GM12878 (cell line): ENCODE data around the gene TRIP12. TPM values are rescaled to one million over a fixed set of nuclear protein-coding genes. Genes with fewer than 3 reads are reported as not detected.

Source experiments
- ESRRA ChIP-seq: IDR thresholded peaks from 2 replicates; pipeline ENCODE4 v1.6.1; 2012; ENCODE audit warnings: mild to moderate bottlenecking, low read length, improper control_type of control experiment
- IRF4 ChIP-seq: IDR thresholded peaks from 2 replicates; pipeline ENCODE4 v1.6.1; 2011; ENCODE audit warnings: low read depth, low read length
- NBN ChIP-seq: fragments of 450-650 bp; IDR thresholded peaks from 2 replicates; pipeline ENCODE4 v1.6.1; 2016
- YY1 ChIP-seq: IDR thresholded peaks from 2 replicates; pipeline ENCODE4 v1.6.1; 2011; ENCODE audit warnings: low read depth, mild to moderate bottlenecking, low read length
- ZNF217 ChIP-seq: fragments of 450-650 bp; IDR thresholded peaks from 2 replicates; pipeline ENCODE4 v1.6.1; 2017; ENCODE audit warnings: antibody characterized with exemption, mild to moderate bottlenecking
- ZNF622 ChIP-seq: fragments of 450-650 bp; IDR thresholded peaks from 2 replicates; pipeline ENCODE4 v1.6.1; 2017; ENCODE audit warnings: mild to moderate bottlenecking, inconsistent platforms
- polyA plus RNA-seq, 11 experiments: library from polyadenylated mRNA; depleted of rRNA in 4 of 11; unstranded in 6 of 11; stranded (reverse) in 5 of 11; fragments of >200 nt; fragmentation: Nextera tagmentation in 4 of 11; fragmentation: Illumina TruSeq in 1 of 11; extraction: Ambion mirVana in 4 of 11; extraction: Trizol in 1 of 11; gene quantifications; 1 replicate in 1 of 11; 2 replicates in 10 of 11; pipeline versions ENCODE4 v1.2.1 to v1.2.3, GENCODE V29; 2011 to 2016; ENCODE audit warnings: inconsistent platforms in 2 of 11, missing spikeins in 2 of 11, low read depth in 1 of 11
- total RNA-seq, 4 experiments: library from RNA; depleted of rRNA in 3 of 4; stranded (reverse); fragments of >200 nt in 3 of 4; fragmentation: Illumina TruSeq in 1 of 4; extraction: Trizol in 1 of 4; gene quantifications; 2 replicates each; pipeline versions ENCODE4 v1.2.1 to v1.2.3, GENCODE V29; 2013 to 2021
- TF ChIP-seq, protein P1 (sequence below): fragments of 450-650 bp; IDR thresholded peaks from 2 replicates; pipeline ENCODE4 v1.6.1; 2017; ENCODE audit warnings: mild to moderate bottlenecking, moderate library complexity
- TF ChIP-seq, protein P2 (sequence below): fragments of 150-350 bp; IDR thresholded peaks from 2 replicates; pipeline ENCODE4 v1.6.1; 2016; ENCODE audit warnings: low read depth, low read length
- TF ChIP-seq, protein P3 (sequence below): IDR thresholded peaks from 2 replicates; pipeline ENCODE4 v1.6.1; 2012; ENCODE audit warnings: mild to moderate bottlenecking, low read depth, low read length
- TF ChIP-seq, protein P4 (sequence below): IDR thresholded peaks from 2 replicates; pipeline ENCODE4 v1.6.1; 2012; ENCODE audit warnings: low read depth, low read length, improper control_type of control experiment
- TF ChIP-seq, protein P5 (sequence below): IDR thresholded peaks from 2 replicates; pipeline ENCODE4 v1.6.1; 2012; ENCODE audit warnings: low read depth, low read length, improper control_type of control experiment
- TF ChIP-seq, protein P6 (sequence below): fragments of 450-650 bp; conservative IDR thresholded peaks from 2 replicates; pipeline ENCODE4 v1.6.1; 2017; ENCODE audit warnings: mild to moderate bottlenecking, moderate library complexity

TRIP12 gene
- total and polyA plus RNA-seq, 10 of the 15 experiments (the other 5 are each of a cell fraction or from before 2014, with no cell fraction given): 23.1 to 207 (median 97.0) TPM

DNA sequence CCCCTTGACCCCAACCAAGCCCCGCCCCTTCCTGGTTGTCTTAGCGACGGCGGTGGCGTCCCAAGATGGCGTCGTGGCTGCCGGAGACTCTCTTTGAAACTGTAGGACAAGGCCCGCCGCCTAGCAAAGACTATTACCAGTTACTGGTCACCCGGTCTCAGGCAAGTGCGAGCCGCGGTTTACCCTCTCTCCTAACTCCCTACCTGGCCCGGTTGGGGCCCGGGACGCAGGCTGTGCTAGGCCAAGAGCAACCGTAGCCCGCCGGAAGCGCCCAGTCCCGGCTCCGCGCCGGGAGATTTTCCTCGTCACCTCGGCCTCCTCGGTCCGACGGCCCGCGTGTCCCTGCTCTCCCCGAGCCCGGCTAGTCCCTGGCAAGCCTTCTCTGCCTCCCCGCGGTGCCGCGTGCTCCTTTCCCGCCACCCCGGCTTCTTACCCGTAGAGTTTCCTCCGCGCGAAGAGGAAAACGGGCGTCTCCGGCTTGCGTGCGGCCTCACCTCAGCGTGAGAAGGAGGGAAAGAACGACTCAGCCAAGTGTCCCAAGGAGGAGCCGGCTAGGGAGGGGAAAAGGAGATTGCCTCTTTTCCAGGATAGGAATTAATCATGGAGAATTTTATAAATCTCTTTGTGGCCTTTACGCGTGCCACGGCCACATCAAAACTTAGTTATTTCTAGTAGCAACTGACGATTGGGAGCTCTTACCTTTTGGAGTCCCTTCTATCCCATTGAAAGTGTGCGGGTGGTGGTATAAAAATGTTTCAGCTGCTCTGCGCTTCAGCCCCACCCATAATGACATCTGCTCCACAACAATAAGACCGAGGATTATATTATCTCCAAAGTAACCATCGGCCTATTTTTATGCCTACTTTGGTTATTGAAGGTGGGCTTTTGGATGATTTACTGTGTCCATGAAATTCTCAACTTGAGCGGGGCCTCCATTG lies 909 bp upstream of the TRIP12 start, which contains the start of gene FBXO36 (continued):
- TF ChIP-seq, protein P1, sequence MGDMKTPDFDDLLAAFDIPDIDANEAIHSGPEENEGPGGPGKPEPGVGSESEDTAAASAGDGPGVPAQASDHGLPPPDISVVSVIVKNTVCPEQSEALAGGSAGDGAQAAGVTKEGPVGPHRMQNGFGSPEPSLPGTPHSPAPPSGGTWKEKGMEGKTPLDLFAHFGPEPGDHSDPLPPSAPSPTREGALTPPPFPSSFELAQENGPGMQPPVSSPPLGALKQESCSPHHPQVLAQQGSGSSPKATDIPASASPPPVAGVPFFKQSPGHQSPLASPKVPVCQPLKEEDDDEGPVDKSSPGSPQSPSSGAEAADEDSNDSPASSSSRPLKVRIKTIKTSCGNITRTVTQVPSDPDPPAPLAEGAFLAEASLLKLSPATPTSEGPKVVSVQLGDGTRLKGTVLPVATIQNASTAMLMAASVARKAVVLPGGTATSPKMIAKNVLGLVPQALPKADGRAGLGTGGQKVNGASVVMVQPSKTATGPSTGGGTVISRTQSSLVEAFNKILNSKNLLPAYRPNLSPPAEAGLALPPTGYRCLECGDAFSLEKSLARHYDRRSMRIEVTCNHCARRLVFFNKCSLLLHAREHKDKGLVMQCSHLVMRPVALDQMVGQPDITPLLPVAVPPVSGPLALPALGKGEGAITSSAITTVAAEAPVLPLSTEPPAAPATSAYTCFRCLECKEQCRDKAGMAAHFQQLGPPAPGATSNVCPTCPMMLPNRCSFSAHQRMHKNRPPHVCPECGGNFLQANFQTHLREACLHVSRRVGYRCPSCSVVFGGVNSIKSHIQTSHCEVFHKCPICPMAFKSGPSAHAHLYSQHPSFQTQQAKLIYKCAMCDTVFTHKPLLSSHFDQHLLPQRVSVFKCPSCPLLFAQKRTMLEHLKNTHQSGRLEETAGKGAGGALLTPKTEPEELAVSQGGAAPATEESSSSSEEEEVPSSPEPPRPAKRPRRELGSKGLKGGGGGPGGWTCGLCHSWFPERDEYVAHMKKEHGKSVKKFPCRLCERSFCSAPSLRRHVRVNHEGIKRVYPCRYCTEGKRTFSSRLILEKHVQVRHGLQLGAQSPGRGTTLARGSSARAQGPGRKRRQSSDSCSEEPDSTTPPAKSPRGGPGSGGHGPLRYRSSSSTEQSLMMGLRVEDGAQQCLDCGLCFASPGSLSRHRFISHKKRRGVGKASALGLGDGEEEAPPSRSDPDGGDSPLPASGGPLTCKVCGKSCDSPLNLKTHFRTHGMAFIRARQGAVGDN: no peak
- TF ChIP-seq NBN: no peak
- TF ChIP-seq, protein P2, sequence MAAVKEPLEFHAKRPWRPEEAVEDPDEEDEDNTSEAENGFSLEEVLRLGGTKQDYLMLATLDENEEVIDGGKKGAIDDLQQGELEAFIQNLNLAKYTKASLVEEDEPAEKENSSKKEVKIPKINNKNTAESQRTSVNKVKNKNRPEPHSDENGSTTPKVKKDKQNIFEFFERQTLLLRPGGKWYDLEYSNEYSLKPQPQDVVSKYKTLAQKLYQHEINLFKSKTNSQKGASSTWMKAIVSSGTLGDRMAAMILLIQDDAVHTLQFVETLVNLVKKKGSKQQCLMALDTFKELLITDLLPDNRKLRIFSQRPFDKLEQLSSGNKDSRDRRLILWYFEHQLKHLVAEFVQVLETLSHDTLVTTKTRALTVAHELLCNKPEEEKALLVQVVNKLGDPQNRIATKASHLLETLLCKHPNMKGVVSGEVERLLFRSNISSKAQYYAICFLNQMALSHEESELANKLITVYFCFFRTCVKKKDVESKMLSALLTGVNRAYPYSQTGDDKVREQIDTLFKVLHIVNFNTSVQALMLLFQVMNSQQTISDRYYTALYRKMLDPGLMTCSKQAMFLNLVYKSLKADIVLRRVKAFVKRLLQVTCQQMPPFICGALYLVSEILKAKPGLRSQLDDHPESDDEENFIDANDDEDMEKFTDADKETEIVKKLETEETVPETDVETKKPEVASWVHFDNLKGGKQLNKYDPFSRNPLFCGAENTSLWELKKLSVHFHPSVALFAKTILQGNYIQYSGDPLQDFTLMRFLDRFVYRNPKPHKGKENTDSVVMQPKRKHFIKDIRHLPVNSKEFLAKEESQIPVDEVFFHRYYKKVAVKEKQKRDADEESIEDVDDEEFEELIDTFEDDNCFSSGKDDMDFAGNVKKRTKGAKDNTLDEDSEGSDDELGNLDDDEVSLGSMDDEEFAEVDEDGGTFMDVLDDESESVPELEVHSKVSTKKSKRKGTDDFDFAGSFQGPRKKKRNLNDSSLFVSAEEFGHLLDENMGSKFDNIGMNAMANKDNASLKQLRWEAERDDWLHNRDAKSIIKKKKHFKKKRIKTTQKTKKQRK: no peak
- TF ChIP-seq ZNF217: no peak
- TF ChIP-seq YY1: peak; percentile 98
- TF ChIP-seq, protein P3, sequence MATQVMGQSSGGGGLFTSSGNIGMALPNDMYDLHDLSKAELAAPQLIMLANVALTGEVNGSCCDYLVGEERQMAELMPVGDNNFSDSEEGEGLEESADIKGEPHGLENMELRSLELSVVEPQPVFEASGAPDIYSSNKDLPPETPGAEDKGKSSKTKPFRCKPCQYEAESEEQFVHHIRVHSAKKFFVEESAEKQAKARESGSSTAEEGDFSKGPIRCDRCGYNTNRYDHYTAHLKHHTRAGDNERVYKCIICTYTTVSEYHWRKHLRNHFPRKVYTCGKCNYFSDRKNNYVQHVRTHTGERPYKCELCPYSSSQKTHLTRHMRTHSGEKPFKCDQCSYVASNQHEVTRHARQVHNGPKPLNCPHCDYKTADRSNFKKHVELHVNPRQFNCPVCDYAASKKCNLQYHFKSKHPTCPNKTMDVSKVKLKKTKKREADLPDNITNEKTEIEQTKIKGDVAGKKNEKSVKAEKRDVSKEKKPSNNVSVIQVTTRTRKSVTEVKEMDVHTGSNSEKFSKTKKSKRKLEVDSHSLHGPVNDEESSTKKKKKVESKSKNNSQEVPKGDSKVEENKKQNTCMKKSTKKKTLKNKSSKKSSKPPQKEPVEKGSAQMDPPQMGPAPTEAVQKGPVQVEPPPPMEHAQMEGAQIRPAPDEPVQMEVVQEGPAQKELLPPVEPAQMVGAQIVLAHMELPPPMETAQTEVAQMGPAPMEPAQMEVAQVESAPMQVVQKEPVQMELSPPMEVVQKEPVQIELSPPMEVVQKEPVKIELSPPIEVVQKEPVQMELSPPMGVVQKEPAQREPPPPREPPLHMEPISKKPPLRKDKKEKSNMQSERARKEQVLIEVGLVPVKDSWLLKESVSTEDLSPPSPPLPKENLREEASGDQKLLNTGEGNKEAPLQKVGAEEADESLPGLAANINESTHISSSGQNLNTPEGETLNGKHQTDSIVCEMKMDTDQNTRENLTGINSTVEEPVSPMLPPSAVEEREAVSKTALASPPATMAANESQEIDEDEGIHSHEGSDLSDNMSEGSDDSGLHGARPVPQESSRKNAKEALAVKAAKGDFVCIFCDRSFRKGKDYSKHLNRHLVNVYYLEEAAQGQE: no peak
- TF ChIP-seq, protein P4, sequence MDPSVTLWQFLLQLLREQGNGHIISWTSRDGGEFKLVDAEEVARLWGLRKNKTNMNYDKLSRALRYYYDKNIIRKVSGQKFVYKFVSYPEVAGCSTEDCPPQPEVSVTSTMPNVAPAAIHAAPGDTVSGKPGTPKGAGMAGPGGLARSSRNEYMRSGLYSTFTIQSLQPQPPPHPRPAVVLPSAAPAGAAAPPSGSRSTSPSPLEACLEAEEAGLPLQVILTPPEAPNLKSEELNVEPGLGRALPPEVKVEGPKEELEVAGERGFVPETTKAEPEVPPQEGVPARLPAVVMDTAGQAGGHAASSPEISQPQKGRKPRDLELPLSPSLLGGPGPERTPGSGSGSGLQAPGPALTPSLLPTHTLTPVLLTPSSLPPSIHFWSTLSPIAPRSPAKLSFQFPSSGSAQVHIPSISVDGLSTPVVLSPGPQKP: peak; percentile 7; the same call in 1 of the 2 replicates
- TF ChIP-seq, protein P5, sequence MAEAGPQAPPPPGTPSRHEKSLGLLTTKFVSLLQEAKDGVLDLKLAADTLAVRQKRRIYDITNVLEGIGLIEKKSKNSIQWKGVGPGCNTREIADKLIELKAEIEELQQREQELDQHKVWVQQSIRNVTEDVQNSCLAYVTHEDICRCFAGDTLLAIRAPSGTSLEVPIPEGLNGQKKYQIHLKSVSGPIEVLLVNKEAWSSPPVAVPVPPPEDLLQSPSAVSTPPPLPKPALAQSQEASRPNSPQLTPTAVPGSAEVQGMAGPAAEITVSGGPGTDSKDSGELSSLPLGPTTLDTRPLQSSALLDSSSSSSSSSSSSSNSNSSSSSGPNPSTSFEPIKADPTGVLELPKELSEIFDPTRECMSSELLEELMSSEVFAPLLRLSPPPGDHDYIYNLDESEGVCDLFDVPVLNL: no peak
- TF ChIP-seq, protein P6, sequence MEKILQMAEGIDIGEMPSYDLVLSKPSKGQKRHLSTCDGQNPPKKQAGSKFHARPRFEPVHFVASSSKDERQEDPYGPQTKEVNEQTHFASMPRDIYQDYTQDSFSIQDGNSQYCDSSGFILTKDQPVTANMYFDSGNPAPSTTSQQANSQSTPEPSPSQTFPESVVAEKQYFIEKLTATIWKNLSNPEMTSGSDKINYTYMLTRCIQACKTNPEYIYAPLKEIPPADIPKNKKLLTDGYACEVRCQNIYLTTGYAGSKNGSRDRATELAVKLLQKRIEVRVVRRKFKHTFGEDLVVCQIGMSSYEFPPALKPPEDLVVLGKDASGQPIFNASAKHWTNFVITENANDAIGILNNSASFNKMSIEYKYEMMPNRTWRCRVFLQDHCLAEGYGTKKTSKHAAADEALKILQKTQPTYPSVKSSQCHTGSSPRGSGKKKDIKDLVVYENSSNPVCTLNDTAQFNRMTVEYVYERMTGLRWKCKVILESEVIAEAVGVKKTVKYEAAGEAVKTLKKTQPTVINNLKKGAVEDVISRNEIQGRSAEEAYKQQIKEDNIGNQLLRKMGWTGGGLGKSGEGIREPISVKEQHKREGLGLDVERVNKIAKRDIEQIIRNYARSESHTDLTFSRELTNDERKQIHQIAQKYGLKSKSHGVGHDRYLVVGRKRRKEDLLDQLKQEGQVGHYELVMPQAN: peak; percentile 99
- TF ChIP-seq ZNF622: no peak
- TF ChIP-seq IRF4: no peak
- no peak for TF ChIP-seq ESRRA
